HG02981 (cell line): Measurements from ENCODE around the gene CPEB3.

Experiments used
- ATAC-seq: cut with Tn5 transposase; IDR thresholded peaks from one replicate; pipeline ENCODE4 v1.9.1; 2021; ENCODE audit warnings: mild to moderate bottlenecking, moderate library complexity; ENCODE audit not compliant: unreplicated experiment

Gene CPEB3

DNA sequence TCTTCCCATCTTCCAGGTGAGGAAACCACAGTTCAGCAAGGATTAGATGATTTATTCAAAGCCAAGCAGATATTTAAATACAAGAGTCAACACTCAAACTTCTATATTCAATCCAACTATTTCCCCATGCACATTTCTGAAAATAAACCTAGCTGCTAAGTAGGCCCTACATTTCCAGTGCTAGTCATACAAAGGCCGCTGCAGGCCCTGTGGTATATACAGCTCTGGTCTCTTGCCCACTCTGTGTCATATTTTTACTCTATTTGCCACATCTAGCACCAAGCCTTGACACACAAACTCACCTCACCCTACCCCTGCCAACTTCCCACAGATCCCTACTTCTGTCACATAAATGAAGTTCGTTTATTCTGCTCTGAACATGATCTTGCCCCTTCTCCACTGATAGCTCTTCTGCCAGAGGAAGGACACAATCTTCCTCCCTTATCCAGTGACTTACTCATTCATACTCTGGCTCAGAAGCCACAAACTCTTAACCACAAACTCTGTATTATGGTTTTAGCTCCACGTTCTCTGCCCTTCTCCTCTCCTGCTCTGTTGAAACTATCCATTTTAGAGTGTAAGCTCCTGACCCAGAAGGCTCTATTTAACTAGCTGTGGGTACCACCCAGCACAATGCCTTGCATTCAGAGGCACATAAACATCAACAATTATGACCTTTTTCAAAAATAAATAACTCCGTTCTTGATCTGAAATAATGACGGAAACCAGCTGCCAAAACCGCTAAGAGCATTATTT lies 180.7 kb downstream of the CPEB3 start:
- no peak for ATAC-seq

DNA sequence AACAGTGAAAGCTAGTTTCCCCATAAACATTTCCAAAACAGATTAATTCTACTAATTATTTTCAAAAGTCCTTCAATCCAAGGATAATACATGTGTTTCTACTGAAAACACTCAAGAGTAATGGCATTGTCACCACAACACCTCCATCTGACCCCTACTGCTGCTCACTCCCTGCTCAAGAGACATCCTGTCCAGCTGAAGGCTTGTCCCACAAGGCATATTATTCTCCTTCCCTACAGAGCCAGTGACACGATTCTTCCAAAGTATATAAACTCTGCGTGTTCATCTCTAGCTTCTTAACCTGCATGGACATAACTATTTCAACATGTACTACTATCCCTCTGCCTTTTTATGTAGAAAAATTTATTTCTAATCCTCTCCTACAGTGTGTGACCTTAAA lies 182.1 kb downstream of the CPEB3 start:
- ATAC-seq: no peak

DNA sequence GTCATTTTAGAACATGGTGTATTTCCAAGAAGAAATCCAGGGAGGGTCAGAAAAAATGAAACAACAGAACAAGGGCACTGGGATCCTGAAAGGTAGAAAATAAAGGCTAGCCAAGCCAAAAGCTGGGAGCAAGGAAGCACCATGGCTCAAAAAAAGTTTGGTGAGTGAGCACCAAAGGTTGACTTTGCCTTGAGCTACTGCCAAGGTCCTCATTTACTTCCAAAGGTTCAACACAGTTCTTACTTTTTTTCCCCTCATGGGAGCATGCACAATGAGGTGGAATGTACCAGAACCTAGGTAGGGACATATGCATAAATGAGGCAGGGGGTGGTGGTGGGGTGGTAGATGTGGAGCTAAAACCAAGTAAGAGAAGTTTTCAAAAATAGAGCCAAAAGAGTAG lies 182.8 kb downstream of the CPEB3 start:
- no peak for ATAC-seq

DNA sequence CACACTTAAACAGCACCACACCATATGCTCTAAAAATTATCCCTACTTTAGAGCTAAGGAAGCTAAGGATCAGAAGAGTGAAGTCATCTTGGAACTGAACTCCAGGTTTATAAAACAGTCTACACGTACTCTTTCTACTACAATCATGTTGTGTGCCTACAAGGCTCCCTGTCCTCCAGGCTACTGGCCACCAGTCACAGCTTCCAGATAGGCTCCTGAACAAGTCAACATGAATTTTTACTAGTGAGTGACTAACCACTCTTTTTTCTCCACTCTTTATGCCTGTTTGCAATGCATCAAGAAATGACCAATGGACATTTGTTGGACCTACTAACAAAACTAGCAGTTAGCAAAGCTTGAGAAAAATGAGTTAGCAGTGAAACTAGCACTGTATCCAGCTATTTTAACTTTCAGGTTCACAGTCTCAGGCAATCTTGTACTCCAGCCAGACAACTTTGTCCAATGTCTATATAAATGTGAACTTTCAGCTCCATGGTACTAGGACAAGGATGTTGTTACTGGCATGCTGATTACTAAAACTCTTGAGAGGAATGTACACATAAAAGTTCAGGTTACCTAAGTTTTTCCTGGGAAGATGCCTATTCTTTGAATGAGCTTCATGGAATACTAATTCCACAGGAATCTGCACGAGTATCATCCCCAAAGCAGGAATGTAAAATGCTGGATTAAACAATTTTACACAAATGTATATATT lies 187.3 kb downstream of the CPEB3 start:
- ATAC-seq: no peak

DNA sequence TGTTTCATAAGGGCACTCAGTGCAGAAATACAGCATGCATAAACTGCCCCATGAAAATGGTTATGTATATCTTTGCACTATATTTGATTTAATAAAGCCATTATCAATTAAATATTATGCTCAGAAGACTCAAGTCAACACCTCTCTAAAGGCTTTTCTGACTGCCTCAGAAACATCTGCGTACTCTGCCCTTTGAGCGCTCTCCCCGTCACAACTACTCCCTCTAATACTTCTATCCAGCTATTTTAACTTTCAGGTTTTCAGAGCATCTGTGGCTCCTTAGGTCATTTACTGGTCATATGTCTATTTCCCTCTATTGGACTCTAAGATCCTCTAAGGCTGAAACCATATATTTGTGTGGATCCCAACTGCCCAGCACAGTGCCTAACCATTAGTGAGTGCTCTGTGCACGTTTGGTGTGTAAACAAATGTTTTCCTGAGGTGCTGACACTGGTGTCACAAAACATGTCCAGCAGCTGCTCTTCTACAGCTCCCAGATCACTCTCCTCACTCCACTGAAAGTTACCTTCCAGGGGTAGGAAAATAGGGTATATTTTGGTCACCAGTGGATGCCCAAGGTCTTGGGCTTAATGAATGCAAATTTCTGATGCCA lies 188.2 kb downstream of the CPEB3 start:
- ATAC-seq: no peak

DNA sequence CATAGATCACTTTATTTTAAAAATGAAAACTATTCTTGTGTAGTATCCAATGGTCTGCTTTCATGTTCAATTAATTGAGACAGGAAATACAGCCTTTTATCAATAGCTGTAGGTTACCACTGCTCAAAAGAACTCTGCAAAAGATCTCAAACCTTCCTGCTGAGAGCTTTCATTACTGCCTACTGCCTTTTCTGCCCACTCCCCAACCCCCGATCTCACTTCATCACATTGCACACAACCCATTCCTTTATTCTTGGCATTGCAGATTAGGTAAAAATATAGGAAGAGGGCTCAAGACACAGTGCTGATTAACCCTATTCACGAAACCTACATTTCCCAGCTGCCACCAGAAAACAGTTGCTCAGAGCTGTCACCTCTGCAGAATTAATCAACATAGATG lies 195.9 kb downstream of the CPEB3 start:
- no peak for ATAC-seq

DNA sequence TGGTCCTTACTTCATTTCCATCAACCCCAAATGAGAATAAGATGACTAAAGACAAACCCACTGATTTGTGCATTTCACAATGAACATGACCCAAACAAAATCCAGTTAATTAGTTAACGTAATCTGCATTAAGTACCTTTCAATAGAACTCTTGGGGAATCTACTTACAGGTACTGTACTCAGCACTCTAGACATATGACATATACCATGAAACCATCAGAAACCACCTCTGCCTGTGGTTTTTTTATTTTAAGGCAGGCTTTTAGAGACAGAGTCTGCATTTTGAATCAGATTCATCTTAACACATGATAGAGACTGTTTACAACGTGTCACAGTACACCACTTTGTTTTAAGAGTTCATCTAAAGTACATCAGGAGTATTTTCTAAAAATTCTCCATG lies 198.9 kb downstream of the CPEB3 start:
- ATAC-seq: no peak

DNA sequence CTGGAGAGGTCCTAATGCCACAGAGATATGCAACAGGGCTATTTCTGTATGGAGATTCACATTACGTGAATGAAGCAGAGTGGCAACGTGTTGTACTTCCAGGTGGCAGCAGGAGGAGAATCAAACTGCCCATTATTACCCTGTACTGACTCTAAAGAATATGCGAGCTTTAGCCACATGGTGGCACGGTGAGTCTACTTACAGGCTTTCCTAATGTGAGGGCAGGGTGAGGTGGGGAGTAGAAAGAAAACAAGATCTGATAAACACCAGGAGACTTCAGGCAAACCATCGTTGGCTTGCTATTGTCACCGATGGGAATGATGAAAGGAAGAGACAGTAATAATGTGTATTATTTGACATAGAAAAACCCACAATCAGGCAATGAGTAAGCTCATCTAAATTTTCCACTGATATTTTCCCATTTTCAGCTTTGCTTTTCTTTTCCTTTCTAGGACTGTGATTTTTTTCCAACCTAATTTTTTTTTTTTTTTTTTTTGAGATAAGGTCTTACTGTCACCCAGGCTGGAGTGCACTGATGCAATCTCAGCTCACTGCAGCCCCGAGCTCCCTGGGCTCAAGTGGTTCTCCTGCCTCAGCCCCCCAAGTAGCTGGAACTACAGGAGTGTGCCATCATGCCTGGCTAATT lies 203.0 kb downstream of the CPEB3 start:
- ATAC-seq: peak; percentile 94

DNA sequence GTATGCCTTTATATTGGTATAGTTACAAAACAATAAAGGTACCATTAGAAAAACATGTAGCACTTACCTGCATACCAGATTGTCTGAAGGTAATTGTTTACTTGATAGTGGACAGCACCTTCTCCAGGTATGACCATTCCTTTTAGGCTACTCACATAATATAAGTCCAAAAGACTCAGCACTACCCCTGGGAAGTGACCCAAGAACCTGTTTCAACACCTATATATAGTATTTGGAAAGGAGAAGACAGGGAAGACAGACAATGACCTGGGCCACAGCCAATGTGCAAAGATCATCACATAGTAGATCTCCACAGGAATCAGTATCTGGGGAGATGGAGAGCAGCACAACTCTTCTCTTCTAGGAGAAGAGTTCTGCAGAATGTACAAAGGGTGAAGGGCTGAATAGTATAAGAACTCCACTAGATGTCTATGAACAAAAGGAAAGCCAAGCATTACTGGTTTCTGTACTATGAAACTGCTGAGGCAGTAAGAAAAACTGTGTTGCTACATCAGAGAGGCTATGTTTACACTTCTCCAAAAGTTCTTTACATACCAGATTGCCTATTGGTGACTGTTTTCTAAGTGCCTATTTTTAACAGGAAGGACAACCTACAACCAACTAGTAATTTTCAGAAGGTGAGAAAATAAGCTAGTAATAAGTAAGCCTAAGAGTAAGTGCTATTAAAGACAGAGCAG lies 208.1 kb downstream of the CPEB3 start:
- no peak for ATAC-seq

DNA sequence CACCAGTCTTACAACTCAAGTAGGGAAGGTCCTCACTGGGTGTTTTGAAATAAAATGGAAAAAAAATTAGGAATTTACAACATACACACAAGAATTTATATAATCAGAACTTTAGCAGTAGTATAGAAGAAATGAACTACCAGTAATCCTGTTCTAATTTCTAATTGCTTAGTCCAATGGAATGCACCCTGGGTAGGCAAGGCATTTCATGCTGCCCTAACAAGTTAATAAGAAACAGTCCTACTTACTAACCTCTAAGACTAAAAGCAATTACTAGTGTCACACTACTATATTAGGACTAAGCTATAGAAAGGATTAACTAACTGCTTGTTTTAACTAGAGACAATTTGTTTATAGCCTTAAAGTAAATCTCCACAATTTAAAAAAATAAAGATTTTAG lies 209.2 kb downstream of the CPEB3 start:
- no peak for ATAC-seq

DNA sequence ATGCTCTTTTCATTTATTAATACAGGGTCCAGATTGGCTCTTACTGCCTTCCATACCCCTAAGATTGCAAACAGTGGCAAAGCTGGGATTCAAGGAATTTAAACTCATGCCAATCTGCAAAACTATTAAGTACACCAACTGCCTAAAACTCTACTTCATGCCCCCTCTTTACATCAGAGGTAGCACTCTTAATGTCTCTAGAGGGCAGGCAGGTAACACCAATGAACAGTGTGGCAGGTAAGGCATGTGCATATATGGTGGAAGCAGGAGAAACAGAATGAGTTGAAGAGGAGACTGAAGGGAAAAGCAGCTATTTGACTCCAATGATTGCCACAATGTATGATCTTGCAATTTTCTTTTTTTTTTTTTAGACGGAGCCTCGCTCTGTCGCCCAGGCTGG lies 210.6 kb downstream of the CPEB3 start:
- no peak for ATAC-seq

DNA sequence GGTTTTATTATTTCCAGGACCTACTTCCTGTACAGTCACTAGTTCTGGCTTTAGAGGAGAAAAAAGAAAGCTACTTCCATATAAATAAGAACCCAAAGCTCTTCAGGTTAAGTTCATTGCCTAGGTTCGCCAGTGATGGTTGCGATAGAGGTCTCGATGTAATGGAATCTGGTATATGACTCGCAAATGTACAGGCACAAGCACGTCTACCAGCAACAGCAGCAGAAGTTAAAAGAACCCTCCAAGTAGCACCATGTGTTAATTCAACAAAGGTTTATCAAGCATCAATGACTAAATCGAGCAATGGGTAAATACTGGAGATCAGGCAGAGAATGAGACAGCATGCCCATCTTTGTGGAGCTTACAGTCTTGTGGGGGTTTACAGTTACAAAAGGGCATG lies 211.9 kb downstream of the CPEB3 start:
- ATAC-seq: no peak

DNA sequence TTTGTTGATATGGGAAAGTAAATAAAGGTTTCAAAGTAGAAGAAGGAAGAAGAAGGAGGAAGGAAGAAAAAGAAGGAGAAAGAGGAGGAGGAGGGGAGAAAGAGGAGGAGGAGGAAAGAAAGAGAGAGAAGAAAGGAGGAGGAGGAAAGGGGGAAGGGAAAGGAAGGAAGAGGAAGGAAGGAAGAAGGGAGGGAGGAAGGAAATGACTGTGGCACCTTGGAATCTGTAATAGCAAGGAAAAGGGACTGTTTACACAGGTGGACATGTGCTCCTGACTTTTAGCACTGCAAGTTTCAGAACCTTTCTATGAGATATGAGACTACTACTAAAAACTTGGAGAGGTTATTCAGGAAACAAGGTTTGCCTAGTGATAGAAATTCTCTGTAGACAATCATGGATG lies 214.2 kb downstream of the CPEB3 start:
- ATAC-seq: no peak

DNA sequence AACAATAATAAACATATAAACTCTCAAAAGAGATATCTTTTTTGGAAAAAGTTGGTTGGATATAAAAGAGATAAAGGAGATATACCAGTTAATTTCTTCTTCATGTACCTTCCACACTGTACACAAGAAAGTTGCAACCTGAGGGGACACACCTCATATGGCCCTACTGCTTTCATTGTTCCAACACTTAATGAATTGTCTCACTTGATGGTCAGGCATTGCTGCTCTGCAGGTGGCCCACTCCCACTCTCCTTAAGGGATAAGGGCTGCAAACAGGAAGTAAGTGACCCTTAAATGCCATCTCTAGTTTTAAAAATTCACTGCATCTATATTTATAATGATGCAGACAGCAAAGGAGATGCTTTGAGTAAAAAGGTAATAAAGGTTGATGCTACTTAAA lies 215.0 kb downstream of the CPEB3 start:
- no peak for ATAC-seq

DNA sequence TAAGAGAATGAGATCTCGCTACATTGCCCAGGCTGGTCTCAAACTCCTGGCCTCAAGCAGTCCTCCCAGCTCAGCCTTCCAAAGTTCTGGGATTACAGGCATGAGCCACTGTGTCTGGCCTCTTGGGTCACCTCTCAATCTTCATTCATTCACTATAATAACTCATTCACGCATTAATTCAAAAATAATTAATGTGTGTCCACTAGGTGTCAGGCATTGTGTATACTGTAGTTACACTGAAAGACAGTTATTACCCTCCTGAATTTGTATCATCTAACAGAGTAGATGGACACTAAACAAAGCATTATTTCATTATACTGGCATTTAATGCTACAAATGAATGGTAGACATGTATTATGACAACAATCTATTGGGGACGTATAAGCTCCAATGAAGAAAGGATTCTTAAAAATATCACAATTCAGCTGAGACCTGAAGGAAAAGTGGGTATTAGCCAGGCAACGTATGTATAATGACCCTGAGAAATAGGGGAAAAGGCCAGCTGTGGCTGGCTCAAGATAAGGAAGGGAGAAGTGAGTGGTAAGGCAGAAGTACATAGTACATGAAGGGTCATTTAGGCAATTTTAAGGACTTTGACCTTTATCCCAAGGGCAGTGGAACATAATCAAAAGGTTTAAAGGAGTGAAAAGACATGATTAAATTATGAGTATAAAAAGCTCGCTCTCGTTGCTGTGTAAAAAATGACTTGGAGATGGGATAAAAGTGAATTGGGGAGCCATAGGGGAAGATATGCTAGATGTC lies 216.6 kb downstream of the CPEB3 start:
- no peak for ATAC-seq

DNA sequence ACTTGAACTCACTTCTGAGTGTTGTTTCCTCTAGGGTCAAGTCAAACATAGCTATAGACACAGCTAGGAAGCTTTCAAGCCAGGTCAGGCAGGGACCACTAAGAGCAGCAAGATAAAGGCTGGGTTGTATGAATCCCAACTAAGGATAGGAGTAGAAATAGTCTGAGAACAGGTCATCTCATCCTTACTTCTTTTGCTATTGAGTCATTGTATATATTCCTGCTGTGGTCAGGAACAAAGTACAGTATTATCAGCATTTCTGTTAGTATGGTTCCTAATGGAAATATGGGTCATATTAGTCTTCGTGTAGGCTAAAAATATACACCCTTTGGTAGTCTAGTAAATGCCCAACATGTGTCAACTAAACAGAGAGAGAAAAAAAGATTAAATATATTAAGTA lies 222.0 kb downstream of the CPEB3 start:
- no peak for ATAC-seq

DNA sequence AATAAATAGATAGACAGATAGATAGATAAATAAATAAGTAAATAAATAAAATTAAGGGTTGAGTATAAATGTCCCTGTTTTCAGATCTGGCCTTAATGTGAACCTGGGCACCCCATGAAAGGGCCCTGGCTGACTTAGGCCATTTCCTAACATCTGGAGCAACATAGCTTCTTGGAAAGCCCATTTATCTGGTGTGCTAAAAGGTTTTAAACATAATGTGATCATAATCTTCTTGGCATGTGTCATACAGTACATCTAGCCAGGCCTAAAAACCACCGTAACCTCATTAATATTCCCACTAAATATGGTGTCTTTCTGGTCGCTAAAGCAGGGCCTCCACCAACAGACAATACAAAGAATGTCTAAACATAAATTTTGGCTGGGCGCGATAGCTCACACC lies 224.5 kb downstream of the CPEB3 start:
- ATAC-seq: no peak

DNA sequence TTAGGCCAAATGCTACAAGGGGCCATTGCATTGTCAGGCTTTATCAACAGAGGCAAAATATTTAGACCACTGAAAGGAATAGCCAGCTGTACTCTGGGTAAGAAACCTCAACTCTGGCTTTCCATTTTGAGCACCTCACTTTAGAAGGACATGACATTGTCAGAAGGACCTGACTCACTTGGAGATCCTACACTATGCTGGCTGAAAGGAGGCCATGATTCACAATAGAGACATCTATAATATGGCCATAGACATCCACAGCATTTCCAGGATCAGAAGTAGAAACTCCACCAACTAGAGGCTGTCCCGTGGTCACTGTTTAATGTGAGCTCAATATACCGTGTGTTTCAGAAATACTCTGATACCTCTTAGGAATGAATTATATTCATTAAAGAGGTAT lies 226.4 kb downstream of the CPEB3 start:
- ATAC-seq: no peak

DNA sequence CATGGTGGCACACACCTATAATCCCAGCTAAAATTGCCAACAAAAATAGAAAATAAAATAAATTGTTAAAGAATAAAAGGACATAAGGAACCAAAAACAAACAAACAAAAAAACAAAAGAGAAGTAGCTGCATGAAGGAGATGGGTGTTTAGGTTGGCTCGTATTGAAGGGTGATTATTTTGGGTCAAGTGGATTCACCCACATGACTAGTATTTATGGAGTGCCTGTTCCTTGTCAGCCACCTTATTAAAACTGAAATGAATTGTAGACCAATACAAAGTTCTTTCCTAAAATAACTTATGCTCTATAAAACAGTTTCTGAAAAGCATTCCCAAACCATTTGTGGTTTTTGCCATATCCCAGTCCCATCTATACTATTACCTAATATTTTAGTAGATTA lies 228.6 kb downstream of the CPEB3 start:
- ATAC-seq: no peak

DNA sequence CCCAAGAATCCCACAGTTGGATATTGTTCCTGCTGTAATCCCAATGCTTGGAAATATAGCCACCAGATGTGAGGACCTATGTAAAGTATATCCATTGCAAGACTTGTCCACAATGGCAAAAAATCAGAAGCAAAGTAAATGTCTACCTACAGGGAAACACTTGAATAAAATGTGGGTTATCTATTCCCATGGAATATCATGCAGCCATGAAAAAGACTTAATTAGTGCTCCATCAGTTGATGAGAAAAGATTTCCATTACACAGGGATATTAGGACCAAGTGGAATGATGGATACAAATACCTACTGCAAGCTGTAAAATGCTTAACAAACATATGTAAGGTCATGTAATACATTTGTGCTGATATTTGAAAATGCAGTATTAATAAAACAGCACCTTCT lies 236.1 kb downstream of the CPEB3 start:
- ATAC-seq: no peak
